Neural crest cell (in vitro differentiated cells): Measurements from ENCODE around the gene FADS2. TPM values are rescaled to one million over a fixed set of nuclear protein-coding genes. Genes with fewer than 3 reads are reported as not detected.

ENCODE experiments used
- DNase-seq: peaks from one replicate; pipeline ENCODE4 v3.0.0; 2021; ENCODE audit warnings: low read depth, mixed read lengths, low spot score
- H3K27ac Mint-ChIP-seq: one replicate; pipeline ENCODE4 v1.8.0; 2021; ENCODE audit warnings: mild to moderate bottlenecking, mixed read lengths; ENCODE audit not compliant: unreplicated experiment
- H3K27me3 Mint-ChIP-seq: 2 replicates; pipeline ENCODE4 v1.8.0; 2021; ENCODE audit warnings: low read depth, mild to moderate bottlenecking, mixed read lengths
- H3K36me3 Mint-ChIP-seq: 2 replicates; pipeline ENCODE4 v1.8.0; 2021; ENCODE audit warnings: low read depth, mild to moderate bottlenecking, mixed read lengths
- H3K4me1 Mint-ChIP-seq: 2 replicates; pipeline ENCODE4 v1.8.0; 2021; ENCODE audit warnings: mixed read lengths
- H3K4me3 Mint-ChIP-seq: one replicate; pipeline ENCODE4 v1.8.0; 2021; ENCODE audit warnings: mild to moderate bottlenecking, mixed read lengths
- H3K9me3 Mint-ChIP-seq: 2 replicates; pipeline ENCODE4 v1.8.0; 2021; ENCODE audit warnings: mixed read lengths
- CTCF ChIP-seq: fragments of 200-600 bp; sonication (generic); conservative IDR thresholded peaks from 2 replicates; pipeline ENCODE4 v1.5.0; 2021; ENCODE audit warnings: antibody characterized with exemption, mild to moderate bottlenecking
- total RNA-seq: library from RNA; stranded (reverse); gene quantifications from 2 replicates; pipeline ENCODE4 v1.2.1, GENCODE V29; 2021

The FADS2 gene
- total RNA-seq, 1 donor from 2014 or later = 976 TPM

DNA sequence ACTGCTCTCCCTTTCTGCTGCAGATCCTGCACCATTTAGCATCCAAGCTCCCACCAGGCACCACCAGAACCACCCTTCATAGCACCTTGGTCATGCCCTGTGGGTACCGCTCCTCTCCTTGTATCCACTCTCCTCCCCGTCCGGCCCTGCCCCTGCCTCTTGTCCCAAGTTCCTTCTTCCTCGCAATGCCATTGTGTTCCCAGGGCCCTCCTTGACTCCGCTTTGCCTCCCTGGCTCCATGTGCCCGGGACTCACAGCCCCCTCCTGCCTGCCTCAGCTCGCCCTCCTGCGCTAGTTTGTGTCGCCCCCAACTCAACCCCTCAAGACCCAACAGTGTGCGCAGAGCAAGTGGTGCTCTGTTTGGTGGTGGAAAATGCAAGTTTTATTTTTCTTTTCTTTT lies 10.8 kb downstream of the FADS2 start:
- Mint-ChIP-seq H3K27me3 (no peaks in the 10 kb centered on the region), H3K9me3 (no peaks in the 10 kb centered on the region), H3K4me3 (peak overlapping the region; percentile 28), H3K4me1 (peaks cover 39% of the 10 kb centered on the region), H3K36me3 (peaks cover 37% of the 10 kb centered on the region), H3K27ac (peak overlapping the region; percentile 78)
- no peak for TF ChIP-seq CTCF
- no peak for DNase-seq

DNA sequence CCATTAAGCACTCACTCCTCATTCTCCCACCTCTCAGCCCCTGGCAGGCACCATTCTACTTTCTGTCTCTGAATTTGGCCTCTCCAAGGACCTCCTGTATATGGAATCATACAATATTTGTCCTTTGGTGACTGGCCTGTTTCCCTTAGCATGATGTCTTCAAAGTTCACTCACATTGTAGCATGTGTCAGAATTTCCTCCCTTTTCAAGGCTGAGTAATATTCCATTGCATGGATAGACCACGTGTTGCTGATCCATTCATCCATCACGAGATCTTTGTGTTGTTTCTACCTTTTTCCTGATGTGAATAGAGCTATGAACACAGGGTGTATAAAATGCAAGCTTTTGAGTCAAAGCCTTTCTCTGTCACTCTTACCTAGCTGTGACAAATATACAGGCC lies 11.6 kb downstream of the FADS2 start:
- H3K4me3 Mint-ChIP-seq = peak overlapping the region; percentile 11
- no peaks in the 10 kb centered on the region for H3K9me3 Mint-ChIP-seq
- peaks cover 31% of the 10 kb centered on the region for H3K4me1 Mint-ChIP-seq
- no peak for TF ChIP-seq CTCF
- peaks cover 35% of the 10 kb centered on the region for H3K36me3 Mint-ChIP-seq
- no peak for DNase-seq
- no peak overlapping the region for H3K27ac Mint-ChIP-seq
- H3K27me3 Mint-ChIP-seq = no peaks in the 10 kb centered on the region

- Mint-ChIP-seq H3K4me3 (no peak overlapping the region), H3K36me3 (peaks cover 39% of the 10 kb centered on the region)
Measured at GRCh38 chr11:61840371-61840770, 12.3 kb downstream of the FADS2 start.

DNA sequence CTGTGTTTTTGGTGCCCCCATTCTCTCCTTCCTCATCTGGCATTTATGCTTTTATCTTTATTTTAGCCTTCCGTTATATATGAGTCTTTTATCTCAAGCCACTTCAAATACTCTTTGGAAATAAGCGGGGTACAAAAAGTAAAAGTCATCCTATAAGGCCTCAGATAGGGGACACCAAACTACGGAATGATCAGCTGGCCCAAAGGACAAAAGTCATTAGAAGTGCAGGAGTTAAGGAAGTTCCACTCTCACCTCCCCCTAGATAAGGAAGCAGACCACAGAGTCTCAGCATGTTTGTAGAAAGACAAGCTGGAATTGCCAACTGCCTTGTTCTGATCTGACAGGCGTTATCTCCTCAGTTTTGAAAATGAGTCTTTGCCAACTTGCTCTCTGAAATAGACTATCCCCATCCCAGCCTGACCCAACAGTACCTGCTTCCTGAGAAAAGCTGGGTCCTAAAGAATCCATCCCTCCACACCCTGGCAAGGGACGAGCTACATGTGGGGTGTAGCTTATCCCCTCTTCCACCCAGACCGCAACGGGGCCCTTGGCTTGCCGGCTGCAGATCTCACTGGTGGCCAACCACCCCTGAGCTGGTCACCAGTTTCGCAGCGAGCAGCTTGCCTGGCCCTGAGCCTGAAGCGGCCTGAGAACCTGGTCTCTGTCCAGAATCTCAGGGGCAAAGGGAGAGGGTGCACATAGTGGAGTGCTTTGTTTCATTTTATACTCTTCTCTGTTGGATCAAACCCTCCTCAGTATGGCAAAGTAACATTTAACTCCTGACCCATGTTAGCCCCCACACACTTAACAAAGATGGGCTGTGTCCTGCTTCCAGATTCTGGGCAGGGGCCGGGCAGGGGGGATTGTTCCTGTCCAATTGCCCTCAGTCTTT lies 13.8 kb downstream of the FADS2 start:
- DNase-seq = no peak
- Mint-ChIP-seq H3K36me3 (peaks cover 48% of the 10 kb centered on the region), H3K27ac (no peak overlapping the region), H3K9me3 (no peaks in the 10 kb centered on the region), H3K4me1 (peaks cover 24% of the 10 kb centered on the region), H3K27me3 (no peaks in the 10 kb centered on the region), H3K4me3 (peak overlapping the region; percentile 0)
- no peak for TF ChIP-seq CTCF

More at GRCh38 chr11:61840371-61840770, 12.3 kb downstream of the FADS2 start:
- TF ChIP-seq CTCF = no peak
- no peaks in the 10 kb centered on the region for H3K27me3 Mint-ChIP-seq
- H3K4me1 Mint-ChIP-seq = peaks cover 26% of the 10 kb centered on the region
- no peak for DNase-seq
- H3K9me3 Mint-ChIP-seq = no peaks in the 10 kb centered on the region
- no peak overlapping the region for H3K27ac Mint-ChIP-seq

- no peak for TF ChIP-seq CTCF
- Mint-ChIP-seq H3K4me1 (peaks cover 28% of the 10 kb centered on the region), H3K4me3 (peak overlapping the region; percentile 0), H3K9me3 (no peaks in the 10 kb centered on the region), H3K27me3 (no peaks in the 10 kb centered on the region), H3K27ac (no peak overlapping the region), H3K36me3 (peaks cover 51% of the 10 kb centered on the region)
- DNase-seq = no peak
Measured at GRCh38 chr11:61842528-61842820, 14.4 kb downstream of the FADS2 start.
